Fibroblast of lung (primary cell): ENCODE measurements around the gene ATP1B2.

Experiments used
- EZH2 ChIP-seq: IDR thresholded peaks from 2 replicates; pipeline ENCODE4 v1.5.1; 2012; ENCODE audit warnings: low read length, control low read depth, mild to moderate bottlenecking; ENCODE audit errors: missing control alignments
- TF ChIP-seq, protein P1 (sequence below), 2 donors: IDR thresholded peaks in 1 of 2; conservative IDR thresholded peaks in 1 of 2; 1 replicate in 1 of 2; 2 replicates in 1 of 2; pipeline ENCODE4 v1.5.1; 2011 to 2012; ENCODE audit warnings: low read length in 2 of 2, control low read depth in 1 of 2, inconsistent platforms in 1 of 2, low read depth in 1 of 2, mild to moderate bottlenecking in 1 of 2

GRCh38 chr17:7614425-7615264 lies 36.1 kb upstream of the ATP1B2 start, which contains the start of gene FXR2:
- TF ChIP-seq, protein P1, sequence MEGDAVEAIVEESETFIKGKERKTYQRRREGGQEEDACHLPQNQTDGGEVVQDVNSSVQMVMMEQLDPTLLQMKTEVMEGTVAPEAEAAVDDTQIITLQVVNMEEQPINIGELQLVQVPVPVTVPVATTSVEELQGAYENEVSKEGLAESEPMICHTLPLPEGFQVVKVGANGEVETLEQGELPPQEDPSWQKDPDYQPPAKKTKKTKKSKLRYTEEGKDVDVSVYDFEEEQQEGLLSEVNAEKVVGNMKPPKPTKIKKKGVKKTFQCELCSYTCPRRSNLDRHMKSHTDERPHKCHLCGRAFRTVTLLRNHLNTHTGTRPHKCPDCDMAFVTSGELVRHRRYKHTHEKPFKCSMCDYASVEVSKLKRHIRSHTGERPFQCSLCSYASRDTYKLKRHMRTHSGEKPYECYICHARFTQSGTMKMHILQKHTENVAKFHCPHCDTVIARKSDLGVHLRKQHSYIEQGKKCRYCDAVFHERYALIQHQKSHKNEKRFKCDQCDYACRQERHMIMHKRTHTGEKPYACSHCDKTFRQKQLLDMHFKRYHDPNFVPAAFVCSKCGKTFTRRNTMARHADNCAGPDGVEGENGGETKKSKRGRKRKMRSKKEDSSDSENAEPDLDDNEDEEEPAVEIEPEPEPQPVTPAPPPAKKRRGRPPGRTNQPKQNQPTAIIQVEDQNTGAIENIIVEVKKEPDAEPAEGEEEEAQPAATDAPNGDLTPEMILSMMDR (conservative IDR thresholded peaks at IDR 0.05 in 1 of 2, IDR thresholded peaks at IDR 0.05 in 1 of 2; ENCODE audit: low read depth in 1 of 2, low read length in 2 of 2): peak; percentile 55 to 65
- TF ChIP-seq EZH2: no peak
